PC-3 (cell line): Measurements from ENCODE around the gene DNM2. TPM values are rescaled to one million over a fixed set of nuclear protein-coding genes. Genes with fewer than 3 reads are reported as not detected.

Experiments used
- ATAC-seq: fragments of 200-7000 bp; cut with Tn5 transposase; 2 replicates; pipeline ENCODE4 v1.9.1; 2020; ENCODE audit warnings: mild to moderate bottlenecking, moderate library complexity
- BruUV-seq: library from RNA; stranded (reverse); fragments of 400-500 nt; replicated peaks from 2 replicates; lab custom pipeline; 2021; lab: Mats Ljungman, UMichigan
- CTCF ChIA-PET: fragments of 300-600 bp; sonication (Branson Sonifier 250); formaldehyde crosslinking; loops from one replicate; lab custom pipeline; 2022; ENCODE audit warnings: antibody characterized with exemption; lab: Charles Lee
- POLR2A ChIA-PET: fragments of 300-600 bp; sonication (Branson Sonifier 250); formaldehyde crosslinking; loops from one replicate; lab custom pipeline; 2022; ENCODE audit warnings: antibody characterized with exemption; ENCODE audit not compliant: unreplicated experiment; lab: Charles Lee
- DNase-seq: peaks from one replicate; pipeline ENCODE4 v3.0.0-alpha.2; 2015
- H2AFZ ChIP-seq: fragments of 300-600 bp; sonication (generic); 2 replicates; pipeline ENCODE4 v1.6.0; 2016; ENCODE audit warnings: antibody characterized with exemption, low read length
- H3F3A ChIP-seq: fragments of 300-600 bp; sonication (generic); one replicate; pipeline ENCODE4 v1.6.0; 2017; ENCODE audit warnings: antibody characterized with exemption, low read length, control low read depth, mild to moderate bottlenecking; ENCODE audit not compliant: unreplicated experiment
- H3K27ac ChIP-seq: fragments of 300-600 bp; sonication (generic); 2 replicates; pipeline ENCODE4 v1.5.1; 2016; ENCODE audit warnings: mild to moderate bottlenecking, low read length
- H3K27me3 ChIP-seq: fragments of 300-600 bp; sonication (generic); 2 replicates; pipeline ENCODE4 v1.6.1; 2016; ENCODE audit warnings: low read length, mixed read lengths
- H3K36me3 ChIP-seq: fragments of 300-600 bp; sonication (generic); 2 replicates; pipeline ENCODE4 v1.6.1; 2016; ENCODE audit warnings: low read depth, mixed run types, low read length, mixed read lengths
- H3K4me1 ChIP-seq: fragments of 300-600 bp; sonication (generic); 2 replicates; pipeline ENCODE4 v1.5.1; 2016; ENCODE audit warnings: low read length; ENCODE audit not compliant: insufficient read depth
- H3K4me2 ChIP-seq: fragments of 300-600 bp; sonication (generic); 2 replicates; pipeline ENCODE4 v1.6.0; 2016; ENCODE audit warnings: low read length
- H3K4me3 ChIP-seq: fragments of 300-600 bp; sonication (generic); 2 replicates; pipeline ENCODE4 v1.5.1; 2016; ENCODE audit warnings: mild to moderate bottlenecking, low read length, mixed read lengths
- H3K79me2 ChIP-seq: fragments of 300-600 bp; sonication (generic); 2 replicates; pipeline ENCODE4 v1.6.1; 2017; ENCODE audit warnings: low read length, mixed read lengths
- H3K9ac ChIP-seq: fragments of 300-600 bp; sonication (generic); 2 replicates; pipeline ENCODE4 v1.6.0; 2016; ENCODE audit warnings: mild to moderate bottlenecking, low read length
- H3K9me2 ChIP-seq: fragments of 300-600 bp; sonication (generic); replicated peaks from 2 replicates; pipeline ENCODE4 v1.6.1; 2016; ENCODE audit warnings: mixed run types, low read length, mixed read lengths
- H3K9me3 ChIP-seq: fragments of 300-600 bp; sonication (generic); 2 replicates; pipeline ENCODE4 v1.6.1; 2016; ENCODE audit warnings: low read length, mixed read lengths
- H4K20me1 ChIP-seq: fragments of 300-600 bp; sonication (generic); 2 replicates; pipeline ENCODE4 v1.6.1; 2016; ENCODE audit warnings: low read length, mixed read lengths
- CTCF ChIP-seq: fragments of 300-600 bp; sonication (generic); conservative IDR thresholded peaks from 2 replicates; pipeline ENCODE4 v1.5.1; 2017; ENCODE audit warnings: antibody characterized with exemption, low read depth, mild to moderate bottlenecking, low read length
- EZH2 ChIP-seq: fragments of 300-600 bp; sonication (generic); IDR thresholded peaks from one replicate; pipeline ENCODE4 v1.6.1; 2017; ENCODE audit warnings: antibody characterized with exemption, mild to moderate bottlenecking, low read length; ENCODE audit not compliant: unreplicated experiment
- EZH2phosphoT487 ChIP-seq: fragments of 300-600 bp; sonication (generic); IDR thresholded peaks from 2 replicates; pipeline ENCODE4 v1.6.1; 2018; ENCODE audit warnings: mild to moderate bottlenecking, antibody characterized with exemption, low read length, borderline replicate concordance
- intact Hi-C: fragments of 100-400 bp; cut with micrococcal nuclease; formaldehyde crosslinking; loops from 2 replicates; pipeline ENCODE4 v1.9.0; 2023
- total RNA-seq: library from RNA; depleted of rRNA; stranded (reverse); fragments of >200 nt; gene quantifications from 2 replicates; pipeline ENCODE4 v1.2.3, GENCODE V29; 2014

Gene DNM2
- total RNA-seq, 1 experiment from 2014 or later, result 150 TPM

GRCh38 chr19:10740798-10741197, 22.9 kb downstream of the DNM2 start:
- TSS peak; percentile 26 for BruUV-seq
- no peaks in the 10 kb centered on the region for H3K27me3 ChIP-seq
- H3K9ac ChIP-seq, result no peak overlapping the region
- ATAC-seq (peak; percentile 95), DNase-seq (peak; percentile 59)
- ChIA-PET POLR2A (no interaction called here), CTCF (no interaction called here)
- no peaks in the 10 kb centered on the region for H3F3A ChIP-seq
- peaks cover 94% of the 10 kb centered on the region for H3K79me2 ChIP-seq
- intact Hi-C loops, result no loop called here
- H3K27ac ChIP-seq, result no peak overlapping the region; the same call in 1 of the 2 replicates
- TF ChIP-seq CTCF (no peak), EZH2phosphoT487 (no peak), EZH2 (no peak)
- H3K4me3 ChIP-seq, result no peak overlapping the region
- H3K9me3 ChIP-seq, result no peaks in the 10 kb centered on the region
- no peaks in the 10 kb centered on the region for H3K9me2 ChIP-seq
- no peaks in the 10 kb centered on the region for H3K36me3 ChIP-seq
- H2AFZ ChIP-seq, result no peak overlapping the region
- peak overlapping the region; percentile 23; the same call in 1 of the 2 replicates for H3K4me2 ChIP-seq
- peaks cover 9% of the 10 kb centered on the region for H3K4me1 ChIP-seq
- H4K20me1 ChIP-seq, result peaks cover 28% of the 10 kb centered on the region; the same call in 1 of the 2 replicates

- Histone ChIP-seq H3K9ac (no peak overlapping the region), H2AFZ (no peak overlapping the region), H3K4me1 (peaks cover 16% of the 10 kb centered on the region), H3K4me2 (no peak overlapping the region), H3K27me3 (no peaks in the 10 kb centered on the region), H3F3A (no peaks in the 10 kb centered on the region), H3K79me2 (peaks cover 90% of the 10 kb centered on the region), H4K20me1 (peaks cover 31% of the 10 kb centered on the region), H3K9me2 (no peaks in the 10 kb centered on the region), H3K9me3 (no peaks in the 10 kb centered on the region), H3K36me3 (no peaks in the 10 kb centered on the region), H3K4me3 (no peak overlapping the region), H3K27ac (no peak overlapping the region)
- intact Hi-C loops, result no loop called here
- ATAC-seq (no peak), DNase-seq (no peak)
- TF ChIP-seq CTCF (no peak), EZH2 (no peak), EZH2phosphoT487 (no peak)
- CTCF ChIA-PET, result no interaction called here
- no TSS peak for BruUV-seq
- POLR2A ChIA-PET, result no interaction called here
Measured at GRCh38 chr19:10742476-10742875, 24.6 kb downstream of the DNM2 start.

- Histone ChIP-seq H4K20me1 (peaks cover 35% of the 10 kb centered on the region), H3K4me3 (no peak overlapping the region), H3K9me3 (no peaks in the 10 kb centered on the region), H3K79me2 (peaks cover 91% of the 10 kb centered on the region), H3K27me3 (no peaks in the 10 kb centered on the region), H3K9me2 (no peaks in the 10 kb centered on the region), H3F3A (no peaks in the 10 kb centered on the region), H3K36me3 (no peaks in the 10 kb centered on the region), H3K27ac (no peak overlapping the region), H3K4me1 (peaks cover 32% of the 10 kb centered on the region), H2AFZ (no peak overlapping the region), H3K4me2 (no peak overlapping the region), H3K9ac (no peak overlapping the region)
- ChIA-PET POLR2A (no interaction called here), CTCF (no interaction called here)
- no peak for ATAC-seq
- no peak for TF ChIP-seq EZH2phosphoT487
- no peak for TF ChIP-seq EZH2
- TF ChIP-seq CTCF, result no peak
- BruUV-seq, result no TSS peak
- intact Hi-C loops, result no loop called here
- DNase-seq, result no peak
Measured at GRCh38 chr19:10744253-10744798, 26.4 kb downstream of the DNM2 start.
